HepG2 (cell line): ENCODE results near the gene CD7. TPM values are rescaled to one million over a fixed set of nuclear protein-coding genes. Genes with fewer than 3 reads are reported as not detected.

Source experiments
- AGO1 ChIP-seq: fragments of 200-400 bp; formaldehyde crosslinking; IDR thresholded peaks from 2 replicates; pipeline ENCODE4 v1.6.1; 2017; ENCODE audit warnings: mild to moderate bottlenecking, low read depth, low read length, moderate library complexity; ENCODE audit not compliant: poor library complexity, severe bottlenecking
- BRD4 ChIP-seq: sonication (generic); formaldehyde crosslinking; IDR thresholded peaks from 2 replicates; pipeline ENCODE4 v1.4.0; 2020; ENCODE audit warnings: missing genetic modification reagents
- ELF4 ChIP-seq: sonication (generic); formaldehyde crosslinking; IDR thresholded peaks from 2 replicates; pipeline ENCODE4 v1.5.0; 2020; ENCODE audit warnings: missing genetic modification reagents, mild to moderate bottlenecking, moderate library complexity, borderline replicate concordance
- FOSL1 ChIP-seq: sonication (generic); formaldehyde crosslinking; IDR thresholded peaks from 2 replicates; pipeline ENCODE4 v1.9.0; 2021; ENCODE audit warnings: missing genetic modification reagents, borderline replicate concordance
- ISL2 ChIP-seq: sonication (generic); formaldehyde crosslinking; IDR thresholded peaks from 2 replicates; pipeline ENCODE4 v1.5.0; 2020; ENCODE audit warnings: missing genetic modification reagents
- ISX ChIP-seq: sonication (generic); formaldehyde crosslinking; conservative IDR thresholded peaks from 2 replicates; pipeline ENCODE4 v1.5.0; 2020; ENCODE audit warnings: missing genetic modification reagents
- RFXAP ChIP-seq: sonication (generic); formaldehyde crosslinking; IDR thresholded peaks from 2 replicates; pipeline ENCODE4 v1.4.0; 2020; ENCODE audit warnings: missing genetic modification reagents, borderline replicate concordance
- RXRA ChIP-seq: sonication (generic); formaldehyde crosslinking; IDR thresholded peaks from 2 replicates; pipeline ENCODE4 v1.5.1; 2020; ENCODE audit warnings: missing genetic modification reagents
- SKI ChIP-seq: fragments of 450-650 bp; IDR thresholded peaks from one replicate; pipeline ENCODE4 v1.6.1; 2018; ENCODE audit warnings: mild to moderate bottlenecking; ENCODE audit not compliant: partially characterized antibody
- TBX2 ChIP-seq: sonication (generic); formaldehyde crosslinking; IDR thresholded peaks from 2 replicates; pipeline ENCODE4 v1.5.0; 2020; ENCODE audit warnings: missing genetic modification reagents, mild to moderate bottlenecking, borderline replicate concordance
- TSC22D2 ChIP-seq: sonication (generic); formaldehyde crosslinking; IDR thresholded peaks from 2 replicates; pipeline ENCODE4 v1.5.1; 2020; ENCODE audit warnings: missing genetic modification reagents, mild to moderate bottlenecking, borderline replicate concordance
- YEATS4 ChIP-seq: sonication (generic); formaldehyde crosslinking; IDR thresholded peaks from 2 replicates; pipeline ENCODE4 v1.4.0; 2020; ENCODE audit warnings: missing genetic modification reagents, borderline replicate concordance
- ZBTB39 ChIP-seq: sonication (generic); formaldehyde crosslinking; IDR thresholded peaks from 2 replicates; pipeline ENCODE4 v1.5.0; 2020; ENCODE audit warnings: missing genetic modification reagents
- ZNF569 ChIP-seq: sonication (generic); formaldehyde crosslinking; IDR thresholded peaks from 2 replicates; pipeline ENCODE4 v1.5.0; 2020; ENCODE audit warnings: mild to moderate bottlenecking, missing genetic modification reagents, moderate library complexity, borderline replicate concordance
- polyA plus RNA-seq, 8 experiments: library from polyadenylated mRNA; depleted of rRNA in 3 of 8; stranded (reverse) in 7 of 8; unstranded in 1 of 8; fragments of >200 nt; fragmentation: Illumina TruSeq in 4 of 8; extraction: Trizol in 4 of 8; gene quantifications; 2 replicates each; pipeline versions ENCODE4 v1.2.1 to v1.2.3, GENCODE V29; 2011 to 2016; ENCODE audit warnings: low read depth in 4 of 8, missing spikeins in 1 of 8, mixed read lengths in 1 of 8; ENCODE audit not compliant: insufficient read depth in 1 of 8
- total RNA-seq, 5 experiments: library from RNA; depleted of rRNA; stranded (reverse); fragments of >200 nt; fragmentation: Illumina TruSeq; extraction: Trizol; gene quantifications; 2 replicates each; pipeline ENCODE4 v1.2.3, GENCODE V29; 2016; ENCODE audit warnings: low read depth in 1 of 5
- TF ChIP-seq, protein P1 (sequence below): IDR thresholded peaks from 2 replicates; pipeline ENCODE4 v1.4.0; 2020; ENCODE audit warnings: mild to moderate bottlenecking, missing genetic modification reagents
- TF ChIP-seq, protein P2 (sequence below): IDR thresholded peaks from 2 replicates; pipeline ENCODE4 v1.6.1; 2016; ENCODE audit warnings: mild to moderate bottlenecking

Gene CD7
- total and polyA plus RNA-seq, 2 of the 13 experiments (the other 11 are each of a cell fraction or from before 2014, with no cell fraction given): 67.6 to 76.4 TPM

DNA sequence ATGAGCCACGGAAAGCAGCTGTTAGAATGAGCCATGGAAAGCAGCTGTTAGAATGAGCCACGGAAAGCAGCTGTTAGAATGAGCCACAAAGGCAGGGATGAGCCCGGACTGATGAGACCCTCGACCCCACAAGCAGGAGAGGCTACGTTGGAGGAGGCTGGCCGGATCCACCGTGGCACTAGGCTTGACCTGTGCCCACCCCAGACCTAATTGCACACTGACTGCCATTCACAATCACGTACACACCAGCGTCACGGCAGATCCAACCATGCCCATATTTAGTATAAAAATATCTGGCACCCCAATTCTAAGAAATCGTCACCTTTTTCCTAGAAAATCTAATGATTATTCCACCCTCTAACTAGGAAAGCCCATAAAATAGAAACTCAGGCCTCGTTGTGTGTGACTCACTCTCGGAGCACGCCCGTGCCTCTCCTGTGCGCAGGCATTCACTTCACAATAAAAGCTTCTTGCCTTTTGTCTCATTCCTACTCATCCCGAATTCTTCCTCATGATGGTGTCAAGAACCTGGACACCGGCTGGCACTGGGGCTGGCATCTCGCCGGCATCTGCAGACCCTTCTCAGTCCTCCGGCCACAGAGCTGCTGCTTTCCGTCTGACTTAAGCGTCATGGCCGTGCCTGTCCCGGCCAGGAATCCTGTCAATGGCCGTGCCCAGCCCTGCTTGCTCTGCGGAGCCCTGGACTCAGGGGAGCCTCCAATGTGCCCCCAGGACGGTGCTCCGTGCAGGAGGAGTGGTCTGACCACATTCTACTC, 21.6 kb upstream of the CD7 start (continued):
- TF ChIP-seq ZBTB39 (CRISPR knock-in tag) (no peak), SKI (no peak), ISL2 (CRISPR knock-in tag) (0 out of 2 replicates have a peak, but pooled peaks have one; percentile 21), ELF4 (CRISPR knock-in tag) (no peak), ISX (CRISPR knock-in tag) (no peak), BRD4 (CRISPR knock-in tag) (peak; percentile 9), TSC22D2 (CRISPR knock-in tag) (0 out of 2 replicates have a peak, but pooled peaks have one; percentile 1), RXRA (CRISPR knock-in tag) (0 out of 2 replicates have a peak, but pooled peaks have one; percentile 13), RFXAP (CRISPR knock-in tag) (peak; percentile 55; the same call in 1 of the 2 replicates), FOSL1 (CRISPR knock-in tag) (peak; percentile 45; the same call in 1 of the 2 replicates), ZNF569 (CRISPR knock-in tag) (no peak), AGO1 (peak; percentile 84), TBX2 (peak; percentile 22; the same call in 1 of the 2 replicates), YEATS4 (CRISPR knock-in tag) (peak; percentile 28; the same call in 1 of the 2 replicates)
- TF ChIP-seq, protein P1, sequence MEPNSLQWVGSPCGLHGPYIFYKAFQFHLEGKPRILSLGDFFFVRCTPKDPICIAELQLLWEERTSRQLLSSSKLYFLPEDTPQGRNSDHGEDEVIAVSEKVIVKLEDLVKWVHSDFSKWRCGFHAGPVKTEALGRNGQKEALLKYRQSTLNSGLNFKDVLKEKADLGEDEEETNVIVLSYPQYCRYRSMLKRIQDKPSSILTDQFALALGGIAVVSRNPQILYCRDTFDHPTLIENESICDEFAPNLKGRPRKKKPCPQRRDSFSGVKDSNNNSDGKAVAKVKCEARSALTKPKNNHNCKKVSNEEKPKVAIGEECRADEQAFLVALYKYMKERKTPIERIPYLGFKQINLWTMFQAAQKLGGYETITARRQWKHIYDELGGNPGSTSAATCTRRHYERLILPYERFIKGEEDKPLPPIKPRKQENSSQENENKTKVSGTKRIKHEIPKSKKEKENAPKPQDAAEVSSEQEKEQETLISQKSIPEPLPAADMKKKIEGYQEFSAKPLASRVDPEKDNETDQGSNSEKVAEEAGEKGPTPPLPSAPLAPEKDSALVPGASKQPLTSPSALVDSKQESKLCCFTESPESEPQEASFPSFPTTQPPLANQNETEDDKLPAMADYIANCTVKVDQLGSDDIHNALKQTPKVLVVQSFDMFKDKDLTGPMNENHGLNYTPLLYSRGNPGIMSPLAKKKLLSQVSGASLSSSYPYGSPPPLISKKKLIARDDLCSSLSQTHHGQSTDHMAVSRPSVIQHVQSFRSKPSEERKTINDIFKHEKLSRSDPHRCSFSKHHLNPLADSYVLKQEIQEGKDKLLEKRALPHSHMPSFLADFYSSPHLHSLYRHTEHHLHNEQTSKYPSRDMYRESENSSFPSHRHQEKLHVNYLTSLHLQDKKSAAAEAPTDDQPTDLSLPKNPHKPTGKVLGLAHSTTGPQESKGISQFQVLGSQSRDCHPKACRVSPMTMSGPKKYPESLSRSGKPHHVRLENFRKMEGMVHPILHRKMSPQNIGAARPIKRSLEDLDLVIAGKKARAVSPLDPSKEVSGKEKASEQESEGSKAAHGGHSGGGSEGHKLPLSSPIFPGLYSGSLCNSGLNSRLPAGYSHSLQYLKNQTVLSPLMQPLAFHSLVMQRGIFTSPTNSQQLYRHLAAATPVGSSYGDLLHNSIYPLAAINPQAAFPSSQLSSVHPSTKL (CRISPR knock-in tag): peak; percentile 5; the same call in 1 of the 2 replicates
- TF ChIP-seq, protein P2, sequence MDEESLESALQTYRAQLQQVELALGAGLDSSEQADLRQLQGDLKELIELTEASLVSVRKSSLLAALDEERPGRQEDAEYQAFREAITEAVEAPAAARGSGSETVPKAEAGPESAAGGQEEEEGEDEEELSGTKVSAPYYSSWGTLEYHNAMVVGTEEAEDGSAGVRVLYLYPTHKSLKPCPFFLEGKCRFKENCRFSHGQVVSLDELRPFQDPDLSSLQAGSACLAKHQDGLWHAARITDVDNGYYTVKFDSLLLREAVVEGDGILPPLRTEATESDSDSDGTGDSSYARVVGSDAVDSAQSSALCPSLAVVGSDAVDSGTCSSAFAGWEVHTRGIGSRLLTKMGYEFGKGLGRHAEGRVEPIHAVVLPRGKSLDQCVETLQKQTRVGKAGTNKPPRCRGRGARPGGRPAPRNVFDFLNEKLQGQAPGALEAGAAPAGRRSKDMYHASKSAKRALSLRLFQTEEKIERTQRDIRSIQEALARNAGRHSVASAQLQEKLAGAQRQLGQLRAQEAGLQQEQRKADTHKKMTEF (CRISPR knock-in tag): peak; percentile 56; the same call in 1 of the 2 replicates
